HG03103 (cell line): Measurements from ENCODE around the gene ADRA2C.

Experiments
- ATAC-seq: cut with Tn5 transposase; IDR thresholded peaks from one replicate; pipeline ENCODE4 v1.9.1; 2021; ENCODE audit warnings: low read depth; ENCODE audit not compliant: unreplicated experiment

ADRA2C gene

DNA sequence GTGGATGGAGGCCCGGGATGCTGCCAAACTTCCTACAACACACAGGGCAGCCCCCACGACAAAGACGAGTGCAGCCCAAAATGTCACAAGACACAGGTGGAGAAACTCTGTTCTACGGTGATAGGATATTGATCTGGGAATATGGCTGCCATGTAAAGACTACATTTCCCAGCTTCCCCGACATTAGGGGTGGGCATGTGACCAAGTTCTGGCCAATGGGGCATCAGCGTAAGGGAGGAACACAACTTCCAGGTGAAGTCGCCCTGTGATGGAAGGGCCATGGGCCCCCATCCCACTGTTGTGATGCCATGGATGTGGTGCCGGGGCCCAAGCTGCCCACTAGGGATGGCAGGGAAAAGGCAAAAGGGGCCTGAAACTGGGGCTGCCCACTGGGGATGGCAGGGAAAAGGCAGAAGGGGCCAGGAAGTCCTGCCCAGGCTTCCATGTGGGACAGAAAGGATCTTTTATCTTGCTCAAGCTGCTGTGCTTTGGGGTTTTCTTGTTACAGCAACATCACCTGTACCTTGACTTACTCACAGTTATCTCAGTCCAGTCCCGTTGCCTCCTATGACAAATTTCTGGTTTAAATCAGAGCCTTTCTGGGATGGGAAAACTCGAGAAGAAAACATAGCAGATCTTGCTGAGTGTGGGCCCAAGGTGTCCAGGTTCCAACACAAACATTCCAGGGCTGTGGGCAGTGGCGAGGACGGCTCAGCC is 9.7 kb upstream of the ADRA2C start:
- no peak for ATAC-seq

DNA sequence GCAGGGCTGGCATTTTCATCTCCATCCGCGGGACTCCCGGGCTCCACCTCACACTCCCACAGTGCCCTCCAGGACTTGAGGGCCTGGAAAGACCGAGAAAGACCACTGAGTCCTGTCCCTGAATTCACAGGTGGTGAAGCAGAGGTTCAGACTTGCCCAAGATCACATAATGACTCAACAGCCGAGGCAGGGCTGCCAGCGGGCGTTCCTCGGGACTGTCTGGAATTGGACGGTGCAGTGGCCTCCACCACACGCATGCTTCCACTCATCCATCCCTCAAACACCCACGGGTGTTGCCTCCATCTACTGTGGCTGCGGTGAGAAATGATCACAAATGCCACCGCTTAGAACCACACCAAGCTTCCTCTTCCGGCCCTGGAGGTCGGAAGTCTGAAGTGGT is 6.9 kb upstream of the ADRA2C start:
- no peak for ATAC-seq

DNA sequence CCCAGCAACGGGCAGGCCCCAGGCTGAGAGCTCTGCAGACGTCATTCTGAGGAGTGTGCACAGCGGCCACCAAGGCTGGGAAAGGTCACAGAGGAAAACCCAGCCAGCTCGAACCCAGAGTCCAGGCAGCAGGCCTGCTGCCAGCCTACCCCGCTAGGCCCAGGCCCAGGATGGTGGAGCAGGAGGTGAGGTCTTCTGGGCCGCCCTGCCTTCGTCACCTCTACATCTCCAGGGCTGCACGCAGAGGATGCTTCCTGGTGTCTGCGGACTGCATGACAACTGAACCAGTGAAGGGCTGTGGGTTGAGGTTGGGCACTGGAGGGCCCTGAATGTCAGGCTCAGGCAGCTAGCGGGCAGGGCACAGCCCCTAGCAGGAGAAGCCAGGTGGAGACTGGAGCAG is 5.8 kb upstream of the ADRA2C start:
- ATAC-seq = no peak

DNA sequence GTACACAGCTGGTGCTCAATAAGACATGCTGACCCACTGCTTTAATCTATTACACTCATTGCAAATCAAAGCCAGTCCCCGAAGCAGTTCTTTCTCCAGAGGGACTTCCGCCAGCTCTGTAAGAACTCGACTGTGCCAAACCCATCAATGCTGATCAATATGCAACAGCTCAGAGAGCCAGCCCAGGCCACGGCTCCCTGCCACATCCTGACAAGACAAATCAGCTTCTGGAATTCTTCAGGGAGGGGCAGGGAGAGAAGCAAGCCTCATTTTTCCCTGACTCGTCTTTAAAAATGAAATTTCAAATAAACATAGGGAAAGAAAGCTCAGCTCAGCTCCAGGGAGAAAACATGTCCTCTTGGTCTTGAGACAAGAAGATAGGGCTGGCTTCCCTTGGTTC is 5.3 kb upstream of the ADRA2C start:
- ATAC-seq = no peak

DNA sequence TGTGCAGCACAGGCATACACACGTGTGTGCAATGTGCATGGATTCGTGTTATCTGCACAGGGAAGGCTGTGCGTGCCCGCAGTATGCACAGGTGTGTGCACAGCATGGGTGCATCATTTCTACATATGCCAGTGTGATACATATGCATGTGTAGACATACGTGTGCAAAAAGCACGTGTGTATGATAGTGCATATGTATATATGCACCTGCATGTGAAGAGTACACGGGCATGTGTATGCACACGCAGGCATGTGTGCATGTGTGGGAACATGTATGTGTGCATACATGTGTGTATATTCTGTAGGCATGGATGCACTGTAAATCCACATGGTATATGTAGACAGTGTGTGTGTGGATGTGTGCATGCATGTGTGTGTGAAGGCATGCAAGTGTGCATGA is 3.9 kb upstream of the ADRA2C start:
- no peak for ATAC-seq

DNA sequence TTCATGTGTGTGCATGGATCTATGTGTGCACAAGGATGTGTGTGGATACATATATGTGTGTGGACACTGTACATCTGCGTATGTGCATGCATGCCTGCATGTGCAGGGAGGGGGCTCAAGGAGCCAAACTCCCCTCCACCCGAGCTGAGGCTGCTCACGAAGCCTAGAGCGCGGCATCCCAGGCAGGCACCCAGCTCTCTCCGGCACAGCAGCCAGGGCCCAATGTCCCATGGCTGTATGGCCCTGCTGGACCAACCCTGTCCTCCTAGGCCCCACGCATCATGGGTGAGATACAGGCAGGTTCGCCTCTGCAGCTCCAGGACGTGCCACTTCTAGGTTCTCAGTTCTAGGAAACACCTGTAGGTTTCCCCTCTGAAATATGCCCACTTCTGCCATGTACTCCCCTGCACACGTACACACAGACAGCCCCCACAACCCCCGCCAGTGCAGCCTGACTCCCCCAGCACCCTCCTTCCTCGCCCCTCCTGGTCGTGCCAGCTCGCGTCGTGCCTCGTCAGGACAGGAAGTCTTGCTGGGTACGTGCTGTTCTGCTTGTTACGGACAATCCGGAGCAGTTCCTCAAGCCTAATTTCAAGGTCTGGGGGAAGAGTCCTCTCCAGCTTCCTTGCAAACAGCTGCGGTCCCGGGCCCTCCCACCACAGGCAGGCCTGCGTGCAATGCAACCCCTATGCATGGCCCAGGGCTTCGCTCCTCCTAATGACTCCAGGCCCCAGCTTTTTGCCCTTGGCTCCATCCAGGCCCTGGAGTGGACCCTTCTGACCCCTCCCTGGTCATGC is 3.2 kb upstream of the ADRA2C start:
- no peak for ATAC-seq

DNA sequence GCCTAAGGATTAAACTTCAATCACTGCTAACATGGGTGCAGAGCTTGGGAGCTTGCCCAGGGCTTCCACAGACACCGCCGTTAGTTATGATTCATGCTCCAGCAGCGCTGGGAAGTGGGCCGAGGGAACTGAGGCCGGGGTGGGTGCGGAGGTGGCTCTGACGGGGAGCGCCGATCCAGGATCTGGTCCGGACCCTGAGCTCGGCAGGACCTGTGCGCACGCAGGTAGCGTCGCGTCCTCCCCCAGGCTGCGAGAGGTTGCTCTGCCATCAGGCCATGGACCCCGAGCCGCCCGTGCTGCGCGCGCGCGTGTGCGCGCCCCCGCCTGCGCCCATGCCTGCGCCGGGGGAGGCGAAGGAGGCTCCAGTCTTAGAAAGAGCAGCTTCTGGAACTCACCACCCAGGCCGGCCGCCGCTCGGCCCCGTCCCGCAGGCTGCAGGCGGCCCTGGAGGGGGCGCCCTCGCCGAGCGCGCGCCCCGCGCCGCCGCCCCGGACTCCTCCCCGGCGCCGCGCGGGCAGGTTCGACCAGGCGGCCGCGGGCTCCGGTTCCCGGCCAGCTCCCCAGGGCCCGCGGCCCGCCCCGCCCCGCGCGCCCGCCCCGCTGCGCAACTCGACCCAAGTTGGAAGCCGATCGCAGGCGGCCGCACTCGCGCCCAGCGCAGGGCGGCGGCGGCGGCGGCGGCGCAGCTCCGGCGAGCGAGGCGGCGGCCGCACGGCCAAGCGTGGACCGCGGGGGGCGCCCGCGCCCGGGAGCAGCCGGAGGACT is 732 bp upstream of the ADRA2C start:
- no peak for ATAC-seq

DNA sequence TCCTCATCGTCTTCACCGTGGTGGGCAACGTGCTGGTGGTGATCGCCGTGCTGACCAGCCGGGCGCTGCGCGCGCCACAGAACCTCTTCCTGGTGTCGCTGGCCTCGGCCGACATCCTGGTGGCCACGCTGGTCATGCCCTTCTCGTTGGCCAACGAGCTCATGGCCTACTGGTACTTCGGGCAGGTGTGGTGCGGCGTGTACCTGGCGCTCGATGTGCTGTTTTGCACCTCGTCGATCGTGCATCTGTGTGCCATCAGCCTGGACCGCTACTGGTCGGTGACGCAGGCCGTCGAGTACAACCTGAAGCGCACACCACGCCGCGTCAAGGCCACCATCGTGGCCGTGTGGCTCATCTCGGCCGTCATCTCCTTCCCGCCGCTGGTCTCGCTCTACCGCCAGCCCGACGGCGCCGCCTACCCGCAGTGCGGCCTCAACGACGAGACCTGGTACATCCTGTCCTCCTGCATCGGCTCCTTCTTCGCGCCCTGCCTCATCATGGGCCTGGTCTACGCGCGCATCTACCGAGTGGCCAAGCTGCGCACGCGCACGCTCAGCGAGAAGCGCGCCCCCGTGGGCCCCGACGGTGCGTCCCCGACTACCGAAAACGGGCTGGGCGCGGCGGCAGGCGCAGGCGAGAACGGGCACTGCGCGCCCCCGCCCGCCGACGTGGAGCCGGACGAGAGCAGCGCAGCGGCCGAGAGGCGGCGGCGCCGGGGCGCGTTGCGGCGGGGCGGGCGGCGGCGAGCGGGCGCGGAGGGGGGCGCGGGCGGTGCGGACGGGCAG is 792 bp downstream of the ADRA2C start:
- no peak for ATAC-seq

DNA sequence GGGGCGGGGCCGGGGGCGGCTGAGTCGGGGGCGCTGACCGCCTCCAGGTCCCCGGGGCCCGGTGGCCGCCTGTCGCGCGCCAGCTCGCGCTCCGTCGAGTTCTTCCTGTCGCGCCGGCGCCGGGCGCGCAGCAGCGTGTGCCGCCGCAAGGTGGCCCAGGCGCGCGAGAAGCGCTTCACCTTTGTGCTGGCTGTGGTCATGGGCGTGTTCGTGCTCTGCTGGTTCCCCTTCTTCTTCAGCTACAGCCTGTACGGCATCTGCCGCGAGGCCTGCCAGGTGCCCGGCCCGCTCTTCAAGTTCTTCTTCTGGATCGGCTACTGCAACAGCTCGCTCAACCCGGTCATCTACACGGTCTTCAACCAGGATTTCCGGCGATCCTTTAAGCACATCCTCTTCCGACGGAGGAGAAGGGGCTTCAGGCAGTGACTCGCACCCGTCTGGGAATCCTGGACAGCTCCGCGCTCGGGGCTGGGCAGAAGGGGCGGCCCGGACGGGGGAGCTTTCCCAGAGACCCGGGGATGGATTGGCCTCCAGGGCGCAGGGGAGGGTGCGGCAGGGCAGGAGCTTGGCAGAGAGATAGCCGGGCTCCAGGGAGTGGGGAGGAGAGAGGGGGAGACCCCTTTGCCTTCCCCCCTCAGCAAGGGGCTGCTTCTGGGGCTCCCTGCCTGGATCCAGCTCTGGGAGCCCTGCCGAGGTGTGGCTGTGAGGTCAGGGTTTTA is 1.5 kb downstream of the ADRA2C start:
- ATAC-seq = no peak

DNA sequence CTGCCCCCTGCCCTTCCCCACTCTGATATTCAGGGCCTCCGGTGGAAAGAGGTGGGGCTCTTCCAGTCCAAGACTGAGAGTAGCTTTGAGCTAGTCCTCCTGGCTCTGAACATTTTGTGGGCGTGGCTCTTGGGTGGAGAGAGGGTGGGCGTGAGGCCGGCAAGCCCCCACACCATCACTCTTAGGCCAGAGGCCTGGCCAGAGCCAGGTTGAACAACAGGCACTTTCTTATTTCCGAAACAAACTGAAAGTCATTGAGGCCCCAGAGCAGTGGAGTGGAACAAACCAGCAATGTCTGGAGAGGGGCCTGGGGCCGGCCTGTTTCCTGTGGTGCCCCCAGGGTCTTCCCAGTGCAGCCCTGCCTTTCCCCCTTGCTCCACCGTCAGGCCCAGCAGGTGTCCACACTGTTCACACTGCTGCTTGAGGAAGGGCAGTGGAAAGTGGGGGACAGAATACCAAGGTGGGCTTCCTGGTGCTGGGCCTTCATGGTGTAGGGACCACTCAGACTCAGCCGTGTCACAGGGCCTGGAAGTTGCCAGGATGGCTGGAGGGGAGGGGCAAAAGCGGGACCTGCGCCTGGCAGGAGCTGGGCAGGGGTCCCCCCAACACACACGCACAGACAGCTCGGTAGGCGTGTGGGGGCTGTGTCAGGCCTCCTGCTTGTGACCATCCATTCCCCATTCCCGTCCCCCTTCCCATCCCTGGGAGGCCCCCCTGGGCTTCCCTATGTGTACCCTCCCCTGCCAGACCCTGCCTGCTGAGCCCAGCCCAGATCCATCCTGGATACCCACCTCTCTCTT is 2.9 kb downstream of the ADRA2C start:
- ATAC-seq = no peak

DNA sequence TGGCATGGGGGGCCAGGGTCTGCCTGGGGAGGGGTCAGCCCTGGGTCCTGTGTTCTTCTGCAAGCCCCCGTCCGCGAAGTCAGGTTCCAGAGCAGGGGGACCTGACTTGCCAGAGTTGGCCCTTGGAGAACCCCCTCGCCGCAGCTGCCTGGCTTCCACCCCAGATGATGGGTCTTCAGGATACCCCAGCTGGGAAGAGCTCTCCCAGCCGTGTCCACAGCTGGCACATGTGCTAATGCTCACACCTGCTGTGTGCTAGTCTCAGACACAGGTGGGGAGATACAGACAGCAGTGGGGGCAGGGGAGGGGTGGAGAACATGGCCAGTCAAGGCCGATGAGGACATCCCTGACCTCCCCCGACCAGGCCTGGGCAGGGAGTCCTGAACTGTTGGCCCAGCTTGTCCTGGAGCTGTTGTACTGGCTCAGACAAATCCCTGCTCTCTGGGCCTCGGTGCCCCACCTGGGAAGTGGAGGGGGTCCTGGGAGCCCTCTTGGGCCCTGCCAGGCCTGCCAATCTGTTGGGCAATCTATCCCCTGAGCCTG is 3.5 kb downstream of the ADRA2C start:
- no peak for ATAC-seq

DNA sequence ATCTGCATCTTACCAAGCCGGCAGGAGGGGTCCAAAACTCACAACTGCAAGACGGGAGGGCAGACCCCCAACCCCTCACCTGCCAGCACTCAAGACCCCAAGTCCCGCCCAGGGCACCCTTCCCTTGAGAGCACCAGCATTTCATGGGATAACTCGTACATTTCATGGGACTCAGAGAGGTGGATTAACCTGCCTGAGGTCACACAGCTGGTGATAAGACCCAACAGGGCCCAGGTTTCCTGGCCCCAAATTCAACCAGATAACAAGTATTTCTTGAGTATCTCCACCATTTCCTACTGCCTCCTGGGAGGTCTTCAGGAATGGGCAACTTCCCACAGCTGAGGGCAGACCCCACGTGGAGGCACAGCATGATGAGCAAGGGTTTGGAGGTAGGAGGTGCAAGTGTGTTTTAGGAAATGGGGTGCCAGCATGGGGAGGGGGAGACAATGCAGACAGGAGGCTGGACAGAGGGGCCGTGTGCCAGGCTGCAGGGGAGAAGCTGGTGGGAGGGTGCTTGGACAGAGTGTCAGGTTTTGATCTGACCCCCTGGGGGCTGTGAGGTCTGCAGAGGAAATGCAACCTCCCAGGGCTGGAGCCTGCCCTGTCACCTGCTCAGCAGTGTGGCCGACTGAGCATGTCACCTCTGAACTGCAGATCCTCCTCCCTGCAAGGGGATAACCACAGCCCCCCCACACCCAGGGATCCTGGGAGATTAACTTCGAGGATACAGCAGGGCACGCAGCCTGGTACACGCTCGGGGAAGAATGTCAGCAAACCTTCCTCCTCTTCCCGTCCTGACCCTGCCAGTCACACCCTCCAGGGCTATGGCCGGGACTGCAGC is 4.4 kb downstream of the ADRA2C start:
- ATAC-seq = no peak

DNA sequence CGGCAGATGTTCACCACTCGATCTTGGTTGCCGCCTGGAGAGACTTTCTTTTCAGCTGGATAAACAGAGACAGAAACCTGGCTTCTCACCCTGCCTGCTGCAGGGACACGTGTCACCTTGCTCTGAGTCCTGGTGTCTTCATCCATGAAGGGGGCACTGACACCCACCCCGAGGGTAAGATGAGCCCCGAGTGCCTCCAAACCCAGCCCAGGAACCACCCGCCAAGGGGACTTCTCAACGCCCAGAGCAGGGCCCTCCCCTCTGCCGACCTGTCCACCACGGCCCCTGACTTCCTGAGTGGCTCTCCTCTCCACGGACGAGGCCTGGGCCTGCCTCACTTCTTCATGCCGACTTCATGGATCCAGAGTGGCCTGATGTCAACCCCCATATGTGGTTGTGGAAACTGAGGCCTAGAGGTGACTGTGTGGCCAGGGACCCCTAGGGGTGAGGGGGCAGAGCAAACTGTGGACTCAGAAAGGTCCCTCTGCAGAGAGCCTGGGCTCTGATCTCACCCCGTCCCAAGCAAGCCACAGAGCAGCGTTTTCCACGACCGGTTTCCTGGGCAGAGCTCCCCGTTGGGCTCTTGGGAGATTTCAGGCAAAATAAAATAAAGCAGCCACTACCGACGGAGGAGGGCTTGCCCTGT is 5.1 kb downstream of the ADRA2C start:
- ATAC-seq = no peak

DNA sequence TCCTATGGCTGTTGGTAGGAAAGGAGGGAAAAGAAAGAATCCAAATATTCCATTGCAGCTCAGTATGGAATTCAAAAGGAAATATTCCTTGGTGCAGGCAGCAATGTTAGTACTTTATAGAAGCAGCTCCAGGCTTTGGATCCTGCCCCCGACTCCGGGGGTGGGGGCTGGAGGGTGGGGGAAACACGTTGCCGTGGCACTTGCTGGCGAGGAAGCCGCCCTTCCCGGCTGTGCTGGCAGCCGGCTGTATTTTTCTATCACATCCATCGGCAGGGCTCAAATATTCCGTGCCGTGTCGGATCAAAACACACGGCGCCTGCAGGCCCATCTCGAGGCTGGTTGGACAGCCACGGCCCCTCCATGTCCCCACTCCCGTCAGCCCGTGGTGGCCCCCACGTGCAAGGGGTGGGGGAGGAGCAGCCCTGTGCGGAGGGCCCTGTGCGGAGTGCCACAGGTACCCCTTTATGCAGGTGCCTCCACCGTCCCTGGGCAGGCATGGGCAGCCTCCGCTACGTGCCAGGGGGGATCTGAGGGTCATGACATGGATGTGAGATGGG is 5.8 kb downstream of the ADRA2C start:
- no peak for ATAC-seq

DNA sequence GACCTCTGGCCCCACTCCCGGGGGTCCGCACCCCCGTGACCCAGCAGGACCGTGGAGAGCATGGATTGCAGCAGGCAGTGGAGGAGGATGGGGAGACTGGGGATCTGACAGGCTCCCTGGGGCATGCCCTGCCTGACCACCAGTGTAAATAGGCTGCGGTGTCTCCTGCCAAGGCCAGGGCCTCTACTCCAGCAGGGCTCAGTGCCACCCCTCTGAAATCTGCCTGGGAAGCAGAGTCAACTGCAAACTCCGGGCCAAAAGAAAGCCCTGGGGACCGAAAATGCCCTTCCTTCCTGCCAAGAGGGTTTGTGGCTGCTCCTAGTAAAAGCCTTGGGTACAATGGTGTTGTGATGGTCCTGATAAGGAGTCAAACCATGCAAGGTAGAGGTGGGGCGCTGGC is 6.4 kb downstream of the ADRA2C start:
- no peak for ATAC-seq

DNA sequence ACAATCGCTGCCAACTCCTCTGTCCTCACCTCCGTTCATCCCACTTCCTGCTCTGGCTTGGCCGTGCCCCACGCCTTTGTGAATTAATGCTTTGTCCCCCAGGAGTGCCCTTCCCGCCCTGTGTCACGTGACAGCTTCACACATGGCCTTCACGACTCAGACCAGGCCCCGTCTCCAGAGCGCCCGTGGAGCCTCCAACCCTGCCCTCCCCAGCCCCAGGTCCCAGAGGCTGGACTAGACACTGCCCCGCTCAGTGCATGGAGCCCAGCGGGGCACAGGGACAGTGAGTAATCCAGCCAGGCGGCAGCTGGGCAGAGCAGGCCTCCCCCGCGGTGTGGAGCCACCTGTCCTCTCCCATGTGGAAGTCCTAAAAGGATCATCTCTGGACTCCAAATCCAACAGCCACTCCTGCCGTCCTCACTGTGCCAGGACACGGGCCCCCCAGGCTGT is 7.4 kb downstream of the ADRA2C start:
- ATAC-seq = no peak

DNA sequence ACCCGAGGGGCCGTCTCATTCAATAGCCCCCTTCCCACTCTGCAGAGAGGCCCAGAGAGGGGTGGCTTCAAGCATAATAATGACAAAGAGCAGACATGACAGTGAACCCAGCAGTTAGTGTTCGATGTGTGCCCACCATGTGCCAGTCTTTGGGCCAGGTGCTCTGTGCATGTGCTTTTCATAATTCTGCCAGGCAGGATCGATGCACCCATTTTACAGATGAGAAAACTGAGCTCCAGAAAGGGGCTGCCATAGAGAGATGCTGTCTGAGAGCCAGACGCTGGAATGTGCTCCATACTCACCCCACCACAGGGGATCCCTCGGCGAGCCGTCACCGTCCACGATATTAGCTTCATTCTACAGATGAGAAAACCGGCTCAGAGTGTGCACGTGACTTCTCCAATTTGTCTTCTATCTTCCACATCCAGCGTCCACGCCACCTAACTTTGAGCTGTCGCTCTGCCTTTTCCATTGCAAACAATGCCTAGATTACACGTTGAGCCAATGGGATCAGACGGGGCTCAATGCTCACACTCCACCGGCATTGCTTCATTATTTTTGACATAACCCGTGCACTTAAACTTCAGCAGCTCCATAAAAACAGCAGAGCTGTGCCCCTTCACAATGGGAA is 8.2 kb downstream of the ADRA2C start:
- ATAC-seq = no peak
